ENCODE data around the gene CFAP100.

- TF ChIP-seq CTCF (IDR thresholded peaks at IDR 0.05), result peak in 1 of 4 experiments; percentile 10
- TF ChIP-seq POLR2A (IDR thresholded peaks at IDR 0.05), result no peak
Observed at GRCh38 chr3:126348308-126348920, 46.3 kb upstream of the CFAP100 start.
